Right lobe of liver (tissue), 6 donors: ENCODE results near the gene ADARB1. TPM values are rescaled to one million over a fixed set of nuclear protein-coding genes. Genes with fewer than 3 reads are reported as not detected.

Experiments used
- ATAC-seq, 4 donors: fragments of 200-7000 bp; cut with Tn5 transposase; one replicate each; pipeline ENCODE4 v1.9.1; 2020; ENCODE audit warnings: mild to moderate bottlenecking in 4 of 4, moderate library complexity in 4 of 4
- DNase-seq, 3 donors: peaks; one replicate each; pipeline ENCODE4 v3.0.0-alpha.2; 2020
- H3K27ac ChIP-seq, 3 donors: fragments of 200-600 bp; one replicate each; pipeline ENCODE4 v1.8.0; 2022
- H3K27me3 ChIP-seq, 2 donors: fragments of 200-600 bp; one replicate each; pipeline ENCODE4 v1.8.0; 2022
- H3K36me3 ChIP-seq, 4 donors: fragments of 200-600 bp; sonication (generic) in 1 of 4; one replicate each; pipeline versions ENCODE4 v1.5.1 to v1.8.0; 2017 to 2022; ENCODE audit warnings: control low read depth in 1 of 4
- H3K4me1 ChIP-seq, 4 donors: fragments of 200-600 bp; sonication (generic) in 1 of 4; one replicate each; pipeline versions ENCODE4 v1.5.1 to v1.8.0; 2017 to 2022; ENCODE audit warnings: control low read depth in 1 of 4
- H3K4me3 ChIP-seq, 3 donors: fragments of 200-600 bp; one replicate each; pipeline ENCODE4 v1.8.0; 2022
- H3K9me3 ChIP-seq, 4 donors: fragments of 200-600 bp; sonication (generic) in 1 of 4; one replicate each; pipeline versions ENCODE4 v1.5.1 to v1.8.0; 2017 to 2022; ENCODE audit warnings: control low read depth in 1 of 4
- CTCF ChIP-seq, 4 donors: fragments of 200-600 bp in 3 of 4; fragments of 450-650 bp in 1 of 4; IDR thresholded peaks; one replicate each; pipeline versions ENCODE4 v1.5.1 to v1.8.0; 2016 to 2022; ENCODE audit warnings: antibody characterized with exemption in 4 of 4, mild to moderate bottlenecking in 2 of 4
- POLR2A ChIP-seq: fragments of 450-650 bp; IDR thresholded peaks from one replicate; pipeline ENCODE4 v1.6.1; 2017; ENCODE audit warnings: antibody characterized with exemption, mild to moderate bottlenecking
- WGBS: methylation state at CpG from one replicate; pipeline ENCODE4 v1.1.6; 2018; ENCODE audit warnings: low coverage, low lambda C conversion rate; ENCODE audit not compliant: insufficient coverage; ENCODE audit errors: missing lambda C conversion rate; 5-methylcytosine and 5-hydroxymethylcytosine counted together
- intact Hi-C, 2 donors: fragments of 100-400 bp; cut with DNase I; formaldehyde crosslinking; loops; one replicate each; pipeline versions ENCODE4 v1.11.2 to v1.14.1; 2022
- total RNA-seq, 6 experiments: library from RNA; depleted of rRNA in 2 of 6; stranded (reverse); fragments of >200 nt in 2 of 6; fragmentation: NEBNext Ultra II Directional in 3 of 6; extraction: Animal tissue kit (Norgen Biotek cat#: 25700) in 3 of 6; gene quantifications; one replicate each; pipeline versions ENCODE4 v1.1.0 to v1.2.4, GENCODE V29; 2016 to 2023
- donor health status: DM: no; HTN: yes; CAD: no.
- donor health status: DM: no; HTN: no; CAD: no.
- donor health status: DM: no; HTN: no; CAD: no.
- donor health status: DM: no; HTN: yes; CAD: no.
- donor health status: DM: no; HTN: yes; CAD: no.

ADARB1 gene
- total RNA-seq, 6 experiments from 2014 or later = 4.7 to 9.9 (median 8.6) TPM

GRCh38 chr21:45073301-45074047 lies 906 bp upstream of the ADARB1 start:
- no peaks in the 10 kb centered on the region for H3K27me3 ChIP-seq
- 22% methylated on average over 17 of the region's 42 CpGs for WGBS
- H3K9me3 ChIP-seq = no peaks in the 10 kb centered on the region
- intact Hi-C loops = no loop called here
- peak overlapping the region; percentile 74 to 93 (median 80) for H3K4me3 ChIP-seq
- H3K4me1 ChIP-seq = peaks cover 0 to 9% (median 0%) of the 10 kb centered on the region in 4 donors
- TF ChIP-seq POLR2A (no peak), CTCF (IDR thresholded peaks at IDR 0.05) (no peak)
- peak in 1 of 3 donors; percentile 48 for DNase-seq
- H3K27ac ChIP-seq = peak overlapping the region; percentile 65 to 84 (median 75)
- no peaks in the 10 kb centered on the region for H3K36me3 ChIP-seq
- ATAC-seq = peak; percentile 24 to 38 (median 28)

GRCh38 chr21:45074818-45075595 lies 627 bp downstream of the ADARB1 start:
- Histone ChIP-seq H3K4me1 (peaks cover 0 to 9% (median 0%) of the 10 kb centered on the region in 4 donors), H3K36me3 (no peaks in the 10 kb centered on the region), H3K4me3 (peak overlapping the region; percentile 63 to 80 (median 70)), H3K27me3 (no peaks in the 10 kb centered on the region), H3K27ac (peak overlapping the region in 1 of 3 donors; percentile 25), H3K9me3 (no peaks in the 10 kb centered on the region)
- peak; percentile 26 to 52 (median 46) for ATAC-seq
- peak in 2 of 3 donors; percentile 54 for DNase-seq
- no CpG with 5 or more reads among the region's 98 CpGs for WGBS
- TF ChIP-seq CTCF (IDR thresholded peaks at IDR 0.05) = no peak
- no peak for TF ChIP-seq POLR2A
- intact Hi-C loops = no loop called here

GRCh38 chr21:45075596-45076244 lies 1.3 kb downstream of the ADARB1 start:
- no peak overlapping the region for H3K27ac ChIP-seq
- DNase-seq = no peak
- WGBS = 54% methylated on average over 9 of the region's 18 CpGs
- no peaks in the 10 kb centered on the region for H3K9me3 ChIP-seq
- H3K36me3 ChIP-seq = no peaks in the 10 kb centered on the region
- TF ChIP-seq POLR2A (no peak), CTCF (IDR thresholded peaks at IDR 0.05) (no peak)
- H3K27me3 ChIP-seq = no peaks in the 10 kb centered on the region
- ATAC-seq = no peak
- intact Hi-C loops = no loop called here
- peak overlapping the region; percentile 63 to 80 (median 70) for H3K4me3 ChIP-seq
- peaks cover 0 to 9% (median 0%) of the 10 kb centered on the region in 4 donors for H3K4me1 ChIP-seq

- no peak for DNase-seq
- no peaks in the 10 kb centered on the region for H3K27me3 ChIP-seq
- no peak overlapping the region for H3K27ac ChIP-seq
- H3K36me3 ChIP-seq = no peaks in the 10 kb centered on the region
- intact Hi-C loops = no loop called here
- no peak for ATAC-seq
- WGBS = 74% methylated on average over 8 of the region's 8 CpGs
- H3K4me3 ChIP-seq = no peak overlapping the region
- no peaks in the 10 kb centered on the region for H3K9me3 ChIP-seq
- TF ChIP-seq CTCF (IDR thresholded peaks at IDR 0.05) (no peak), POLR2A (no peak)
- H3K4me1 ChIP-seq = peaks cover 0 to 9% (median 0%) of the 10 kb centered on the region in 4 donors
Measured at GRCh38 chr21:45076245-45076711, 1.9 kb downstream of the ADARB1 start.
